ENCODE data around the gene CGNL1. TPM values are rescaled to one million over a fixed set of nuclear protein-coding genes. Genes with fewer than 3 reads are reported as not detected.

The CGNL1 gene
- total RNA-seq, 1 donor from 2014 or later: 3.5 TPM

DNA sequence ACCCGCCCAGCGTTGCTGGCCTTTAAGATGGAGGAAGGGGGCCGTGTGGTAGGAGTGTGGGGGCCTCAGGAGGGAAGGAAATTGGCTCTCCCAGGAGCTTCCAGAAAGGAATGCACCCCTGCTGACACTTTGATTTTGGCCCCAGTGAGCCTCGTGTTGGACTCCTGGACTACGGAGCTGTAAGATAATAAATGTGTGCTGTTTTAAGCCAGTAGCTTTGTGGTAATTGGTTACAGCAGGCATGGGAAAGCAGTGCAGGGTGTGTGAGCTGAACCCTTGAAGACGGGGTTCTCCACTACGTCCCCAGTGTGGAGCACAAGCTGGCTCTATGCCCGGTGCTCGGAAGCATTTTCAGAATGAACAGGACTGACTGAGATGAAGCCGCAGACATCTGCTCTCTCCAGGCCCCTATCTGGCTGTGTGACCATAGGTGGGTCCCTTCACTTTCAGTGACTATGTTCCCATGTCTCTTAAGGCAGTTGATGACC is 22.9 kb upstream of the CGNL1 start:
- Histone ChIP-seq H3K36me3 (no peaks in the 10 kb centered on the region), H3K9me3 (no peaks in the 10 kb centered on the region), H3K27ac (no peak overlapping the region), H3K4me3 (no peak overlapping the region), H3K27me3 (no peaks in the 10 kb centered on the region), H3K4me1 (no peaks in the 10 kb centered on the region)
- no peak for DNase-seq (ENCODE audit: low spot score in 2 of 2)
- intact Hi-C loops (cut with DNase I): no loop called here
- TF ChIP-seq, protein P1, sequence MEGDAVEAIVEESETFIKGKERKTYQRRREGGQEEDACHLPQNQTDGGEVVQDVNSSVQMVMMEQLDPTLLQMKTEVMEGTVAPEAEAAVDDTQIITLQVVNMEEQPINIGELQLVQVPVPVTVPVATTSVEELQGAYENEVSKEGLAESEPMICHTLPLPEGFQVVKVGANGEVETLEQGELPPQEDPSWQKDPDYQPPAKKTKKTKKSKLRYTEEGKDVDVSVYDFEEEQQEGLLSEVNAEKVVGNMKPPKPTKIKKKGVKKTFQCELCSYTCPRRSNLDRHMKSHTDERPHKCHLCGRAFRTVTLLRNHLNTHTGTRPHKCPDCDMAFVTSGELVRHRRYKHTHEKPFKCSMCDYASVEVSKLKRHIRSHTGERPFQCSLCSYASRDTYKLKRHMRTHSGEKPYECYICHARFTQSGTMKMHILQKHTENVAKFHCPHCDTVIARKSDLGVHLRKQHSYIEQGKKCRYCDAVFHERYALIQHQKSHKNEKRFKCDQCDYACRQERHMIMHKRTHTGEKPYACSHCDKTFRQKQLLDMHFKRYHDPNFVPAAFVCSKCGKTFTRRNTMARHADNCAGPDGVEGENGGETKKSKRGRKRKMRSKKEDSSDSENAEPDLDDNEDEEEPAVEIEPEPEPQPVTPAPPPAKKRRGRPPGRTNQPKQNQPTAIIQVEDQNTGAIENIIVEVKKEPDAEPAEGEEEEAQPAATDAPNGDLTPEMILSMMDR (IDR thresholded peaks at IDR 0.05): no peak

- H3K4me3 ChIP-seq: no peak overlapping the region
- no peaks in the 10 kb centered on the region for H3K4me1 ChIP-seq
- intact Hi-C loops (cut with DNase I): no loop called here
- TF ChIP-seq, protein P1 (IDR thresholded peaks at IDR 0.05): no peak
- H3K27me3 ChIP-seq: no peaks in the 10 kb centered on the region
- H3K9me3 ChIP-seq: no peaks in the 10 kb centered on the region
- DNase-seq (ENCODE audit: low spot score in 2 of 2): no peak
- H3K36me3 ChIP-seq: no peaks in the 10 kb centered on the region
- H3K27ac ChIP-seq: no peak overlapping the region
Observed at GRCh38 chr15:57354436-57355123, 21.7 kb upstream of the CGNL1 start.

DNA sequence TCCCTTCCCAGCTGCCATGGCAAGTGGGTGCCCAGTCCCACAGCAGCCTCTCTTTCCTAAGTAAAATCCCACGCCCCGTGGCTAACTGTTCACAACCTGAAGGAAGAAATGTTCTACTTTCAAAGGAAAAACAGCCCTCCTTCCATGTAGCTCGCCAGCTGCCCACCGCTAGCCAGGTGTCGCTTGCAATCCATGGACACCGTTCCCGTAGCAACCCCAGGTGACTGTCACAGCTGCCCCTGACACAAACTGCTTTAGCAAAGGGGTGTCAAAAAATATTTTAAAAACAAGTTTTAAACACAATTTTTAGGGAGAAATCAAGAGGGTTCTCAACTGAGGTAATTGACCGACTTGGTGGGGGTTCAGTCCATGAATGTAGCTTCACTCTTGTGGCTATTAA is 21.0 kb upstream of the CGNL1 start:
- no peaks in the 10 kb centered on the region for H3K4me1 ChIP-seq
- no peak overlapping the region for H3K4me3 ChIP-seq
- H3K27me3 ChIP-seq: no peaks in the 10 kb centered on the region
- intact Hi-C loops (cut with DNase I): no loop called here
- H3K36me3 ChIP-seq: no peaks in the 10 kb centered on the region
- no peak for DNase-seq (ENCODE audit: low spot score in 2 of 2)
- TF ChIP-seq, protein P1 (IDR thresholded peaks at IDR 0.05): no peak
- H3K27ac ChIP-seq: no peak overlapping the region
- H3K9me3 ChIP-seq: no peaks in the 10 kb centered on the region

DNA sequence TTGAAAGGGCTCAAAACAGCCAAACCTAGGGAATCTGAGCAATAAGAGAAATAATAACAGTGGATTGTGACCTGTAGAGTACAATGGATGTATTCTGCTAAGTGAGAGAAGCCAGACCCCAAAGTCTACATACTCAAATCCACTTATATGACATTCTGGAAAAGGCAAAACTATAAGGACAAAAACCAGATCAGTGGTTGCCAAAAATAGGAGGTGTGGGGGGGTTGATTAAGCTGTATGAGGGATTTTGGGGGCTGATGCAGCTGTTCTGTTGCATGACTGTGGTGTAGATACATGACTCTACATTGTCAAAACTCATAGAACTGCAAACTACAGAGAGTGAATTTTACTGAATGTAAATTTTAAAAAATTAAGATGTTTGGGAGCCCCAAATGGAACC is 20.1 kb upstream of the CGNL1 start:
- no peaks in the 10 kb centered on the region for H3K9me3 ChIP-seq
- TF ChIP-seq, protein P1 (IDR thresholded peaks at IDR 0.05): no peak
- H3K27ac ChIP-seq: no peak overlapping the region
- no peaks in the 10 kb centered on the region for H3K27me3 ChIP-seq
- H3K36me3 ChIP-seq: no peaks in the 10 kb centered on the region
- H3K4me3 ChIP-seq: no peak overlapping the region
- no peaks in the 10 kb centered on the region for H3K4me1 ChIP-seq
- intact Hi-C loops (cut with DNase I): no loop called here
- no peak for DNase-seq (ENCODE audit: low spot score in 2 of 2)

DNA sequence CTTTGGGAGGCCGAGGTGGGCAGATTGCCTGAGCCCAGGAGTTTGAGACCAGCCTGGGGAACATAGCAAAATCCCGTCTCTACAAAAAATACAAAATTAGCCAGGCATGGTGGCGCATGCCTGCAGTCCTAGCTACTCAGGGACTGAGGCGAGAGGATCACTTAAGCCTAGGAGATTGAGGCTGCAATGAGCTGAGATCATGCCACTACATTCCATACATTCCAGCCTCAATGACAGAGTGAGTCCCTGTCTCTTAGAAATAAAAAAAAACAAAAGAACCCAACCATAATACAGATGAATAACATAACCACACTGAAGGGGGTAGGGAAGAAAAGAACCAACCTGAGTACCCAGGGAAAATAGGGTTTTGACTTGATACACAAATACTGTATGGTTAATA is 19.7 kb upstream of the CGNL1 start:
- no peaks in the 10 kb centered on the region for H3K36me3 ChIP-seq
- no peaks in the 10 kb centered on the region for H3K4me1 ChIP-seq
- H3K9me3 ChIP-seq: no peaks in the 10 kb centered on the region
- no peak overlapping the region for H3K27ac ChIP-seq
- TF ChIP-seq, protein P1 (IDR thresholded peaks at IDR 0.05): no peak
- DNase-seq (ENCODE audit: low spot score in 2 of 2): no peak
- intact Hi-C loops (cut with DNase I): no loop called here
- H3K4me3 ChIP-seq: no peak overlapping the region
- H3K27me3 ChIP-seq: no peaks in the 10 kb centered on the region
